Daoy (cell line): ENCODE results near the gene DLX2. TPM values are rescaled to one million over a fixed set of nuclear protein-coding genes. Genes with fewer than 3 reads are reported as not detected.

ENCODE experiments used
- DNase-seq: peaks from one replicate; pipeline ENCODE4 v3.0.0-alpha.2; 2015; ENCODE audit warnings: low read depth
- total RNA-seq: library from RNA; depleted of rRNA; stranded (reverse); fragments of >200 nt; shearing (Covaris generic); gene quantifications from 2 replicates; pipeline ENCODE4 v1.2.3, GENCODE V29; 2014

DLX2 gene
- total RNA-seq, 1 experiment from 2014 or later, result 2.2 TPM

GRCh38 chr2:172094294-172095145 is 8.2 kb downstream of the DLX2 start:
- DNase-seq, result peak; percentile 66

- DNase-seq, result no peak
Observed at GRCh38 chr2:172093416-172094293, 9.0 kb downstream of the DLX2 start.

- DNase-seq, result no peak
Observed at GRCh38 chr2:172092716-172093415, 9.8 kb downstream of the DLX2 start.

DNA sequence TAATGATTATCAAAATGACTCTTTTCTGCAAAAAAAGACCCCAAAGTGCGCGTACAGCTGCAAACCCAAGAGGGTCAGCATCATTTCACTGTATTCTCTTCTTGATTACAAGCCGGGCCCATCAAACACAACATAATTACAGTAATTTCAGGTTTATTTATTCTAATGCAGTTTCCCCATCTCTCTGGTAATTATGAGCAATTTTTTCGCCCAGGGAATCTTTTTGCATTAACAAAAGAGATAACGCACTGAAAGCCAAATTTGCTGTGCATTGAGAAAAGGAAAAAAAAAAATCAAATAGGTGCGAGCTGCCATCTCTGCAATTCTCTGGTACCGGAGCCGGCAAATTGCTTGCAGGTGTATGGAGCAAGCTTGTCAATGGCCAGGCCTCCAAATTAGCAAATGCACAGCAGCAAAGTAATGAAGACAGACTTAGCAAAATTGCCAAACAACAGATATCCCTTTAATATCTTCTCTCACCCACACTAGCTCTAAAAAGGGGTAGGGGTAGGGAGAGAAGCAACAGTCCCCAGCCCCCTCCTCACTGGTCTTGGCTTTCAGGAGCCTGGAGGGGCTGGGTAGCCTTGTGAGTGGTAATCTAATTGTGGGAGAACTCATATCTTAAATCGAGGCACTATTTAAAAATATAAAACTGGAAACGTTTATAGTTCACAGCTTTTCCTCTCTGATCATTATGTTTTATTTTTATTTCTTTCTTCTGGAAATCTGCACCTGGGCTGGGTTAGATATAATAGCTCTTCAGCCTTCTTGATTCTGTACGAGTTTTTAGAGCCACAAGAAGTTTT is 10.7 kb downstream of the DLX2 start:
- DNase-seq, result no peak

GRCh38 chr2:172091000-172091641 is 11.6 kb downstream of the DLX2 start:
- no peak for DNase-seq

- DNase-seq, result no peak
Observed at GRCh38 chr2:172090044-172090961, 12.4 kb downstream of the DLX2 start.

GRCh38 chr2:172089633-172090032 is 13.1 kb downstream of the DLX2 start:
- no peak for DNase-seq

DNA sequence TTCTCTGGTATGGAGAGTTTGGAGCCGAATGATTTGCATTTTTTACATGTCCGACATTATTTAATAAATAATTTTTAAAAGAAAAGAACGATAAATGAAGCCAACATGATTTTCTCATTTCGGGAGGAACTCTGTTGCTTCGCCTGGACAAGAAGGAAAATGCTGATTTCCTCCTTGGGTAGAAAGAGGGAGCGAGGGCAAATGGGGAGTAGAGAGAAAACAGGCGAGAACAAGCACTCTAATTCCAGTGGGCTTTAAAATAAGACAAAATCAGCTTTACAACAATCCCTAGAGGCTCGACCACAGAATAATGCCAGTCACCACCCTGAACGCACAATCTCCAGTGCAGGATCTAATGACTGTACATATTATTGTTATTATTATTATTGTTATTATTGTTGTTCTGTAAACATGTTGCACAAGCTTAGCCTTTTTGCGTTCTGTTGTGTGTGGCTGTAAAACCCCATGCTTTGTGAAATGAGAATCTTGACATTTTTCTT is 13.6 kb downstream of the DLX2 start:
- DNase-seq, result no peak

DNA sequence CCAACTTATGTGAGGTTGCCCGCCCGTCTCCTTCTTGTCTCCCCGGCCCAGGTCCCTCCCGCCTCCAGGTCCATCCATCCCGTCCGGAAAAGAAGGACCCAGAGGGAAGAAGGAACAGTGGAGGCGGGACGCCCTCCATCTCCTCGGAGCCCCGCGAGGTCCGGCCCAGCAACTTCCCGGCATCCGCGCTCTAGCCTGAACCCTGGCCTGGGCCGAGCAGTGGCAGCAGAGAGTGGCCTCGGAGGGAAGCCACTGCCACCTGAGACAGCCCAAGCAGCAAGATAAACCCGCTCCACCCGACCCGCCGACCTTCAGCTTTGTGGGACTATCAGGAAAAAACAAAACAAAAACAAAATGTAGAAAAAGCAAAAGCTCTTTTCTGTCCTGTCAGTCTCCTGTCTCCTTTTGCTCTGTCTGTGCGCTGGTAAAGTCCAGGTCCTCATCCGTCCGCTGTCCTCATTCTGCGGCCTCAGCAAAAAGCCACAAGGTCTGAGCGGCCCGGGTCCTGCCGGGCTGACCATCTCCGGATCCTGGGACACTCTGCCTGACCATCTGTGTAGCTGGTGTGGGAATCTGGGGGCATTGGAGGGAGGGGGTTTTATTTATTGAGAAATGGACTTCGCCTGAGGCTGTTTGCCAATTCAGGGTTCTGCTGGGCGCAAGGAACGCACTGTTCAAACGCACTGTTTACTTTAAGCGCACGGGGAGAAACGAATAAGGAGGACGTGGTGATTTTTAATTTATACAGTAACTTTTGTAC is 14.3 kb downstream of the DLX2 start:
- DNase-seq, result no peak

DNA sequence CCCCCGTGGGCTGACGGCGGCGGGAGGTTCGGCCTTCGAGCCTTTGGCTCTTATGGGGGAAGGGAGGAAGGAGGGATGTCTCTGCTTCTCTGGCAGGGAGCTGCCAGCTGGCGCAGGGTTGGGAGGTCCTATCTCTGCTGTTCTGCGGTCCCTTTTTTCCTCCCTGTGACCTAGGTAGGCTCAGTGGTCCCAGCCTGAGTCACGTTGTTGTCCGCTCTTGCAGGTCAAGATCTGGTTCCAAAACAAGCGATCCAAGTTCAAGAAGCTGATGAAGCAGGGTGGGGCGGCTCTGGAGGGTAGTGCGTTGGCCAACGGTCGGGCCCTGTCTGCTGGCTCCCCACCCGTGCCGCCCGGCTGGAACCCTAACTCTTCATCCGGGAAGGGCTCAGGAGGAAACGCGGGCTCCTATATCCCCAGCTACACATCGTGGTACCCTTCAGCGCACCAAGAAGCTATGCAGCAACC is 14.9 kb downstream of the DLX2 start:
- DNase-seq, result no peak

- DNase-seq, result no peak
Observed at GRCh38 chr2:172087207-172087779, 15.4 kb downstream of the DLX2 start.

- DNase-seq, result no peak
Observed at GRCh38 chr2:172086241-172087206, 16.2 kb downstream of the DLX2 start.

DNA sequence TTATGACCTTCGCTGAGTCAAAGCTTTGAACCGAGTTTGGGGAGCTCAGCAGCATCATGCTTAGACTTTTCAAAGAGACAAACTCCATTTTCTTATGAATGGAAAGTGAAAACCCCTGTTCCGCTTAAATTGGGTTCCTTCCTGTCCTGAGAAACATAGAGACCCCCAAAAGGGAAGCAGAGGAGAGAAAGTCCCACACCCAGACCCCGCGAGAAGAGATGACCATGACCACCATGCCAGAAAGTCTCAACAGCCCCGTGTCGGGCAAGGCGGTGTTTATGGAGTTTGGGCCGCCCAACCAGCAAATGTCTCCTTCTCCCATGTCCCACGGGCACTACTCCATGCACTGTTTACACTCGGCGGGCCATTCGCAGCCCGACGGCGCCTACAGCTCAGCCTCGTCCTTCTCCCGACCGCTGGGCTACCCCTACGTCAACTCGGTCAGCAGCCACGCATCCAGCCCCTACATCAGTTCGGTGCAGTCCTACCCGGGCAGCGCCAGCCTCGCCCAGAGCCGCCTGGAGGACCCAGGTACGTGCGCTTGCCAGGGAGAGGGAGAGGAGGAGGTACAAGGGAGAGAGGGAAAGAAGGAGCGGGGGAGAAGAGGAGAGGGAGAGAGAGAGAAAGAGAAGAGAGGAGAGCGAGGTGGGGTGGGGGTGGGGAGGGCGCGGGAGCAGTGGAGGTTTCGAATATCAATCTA is 17.1 kb downstream of the DLX2 start, which contains the start of gene DLX1:
DLX1 (plus strand) TSS at position 48 of the 700 bp plus-strand sequence; CDS start at position 219, 171 bp downstream.
- no peak for DNase-seq

DNA sequence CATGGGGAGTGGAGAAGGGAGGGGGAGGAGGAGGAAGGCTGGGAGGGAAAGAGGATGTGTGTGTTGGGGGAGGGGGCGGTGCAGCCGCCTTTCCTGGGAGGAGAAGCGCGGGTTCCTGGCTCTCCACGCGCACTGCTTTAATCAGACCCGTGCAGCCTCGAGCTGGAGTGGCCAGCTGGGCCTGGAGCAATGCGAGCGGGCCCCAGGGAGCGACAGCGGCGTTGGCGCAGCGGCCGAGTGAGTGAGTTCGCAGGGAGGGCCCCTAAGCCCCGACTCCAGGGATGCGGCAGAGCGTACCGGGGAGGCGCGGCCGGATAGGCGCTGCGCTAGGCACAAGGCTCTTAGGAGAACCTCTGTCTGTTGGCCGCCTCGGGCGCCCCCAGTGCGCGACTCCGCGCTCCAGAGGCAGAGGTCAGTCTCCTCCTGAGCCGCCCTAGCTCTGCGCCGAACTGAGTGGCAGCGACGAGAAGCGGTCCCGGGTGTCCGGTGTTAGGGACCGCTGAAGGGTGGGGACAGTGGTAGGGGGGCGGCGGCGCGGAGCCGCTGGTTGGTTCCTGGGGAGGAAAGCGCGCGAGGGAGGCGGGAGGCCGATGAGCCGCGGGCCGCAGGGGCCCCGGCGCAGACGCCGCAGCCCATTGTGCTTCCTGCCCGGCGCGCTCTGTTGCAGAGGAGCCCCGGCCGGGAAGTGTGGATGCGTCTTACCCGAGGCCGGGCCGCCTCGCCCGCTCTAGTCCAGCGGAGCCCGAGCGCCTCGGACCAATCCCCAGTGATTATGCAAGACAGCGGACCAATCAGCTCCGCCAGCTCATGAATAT is 17.8 kb downstream of the DLX2 start:
- DNase-seq, result peak; percentile 97

GRCh38 chr2:172084395-172084644 is 18.4 kb downstream of the DLX2 start:
- no peak for DNase-seq
